DOHH2 (cell line): ENCODE data around the gene ERH.

Experiments used
- CTCF ChIP-seq: fragments of 200-600 bp; sonication (generic); IDR thresholded peaks from one replicate; pipeline ENCODE4 v1.5.1; 2014; ENCODE audit warnings: antibody characterized with exemption, mild to moderate bottlenecking, low read depth, low read length; ENCODE audit not compliant: poor library complexity, severe bottlenecking
- EZH2phosphoT487 ChIP-seq: fragments of 200-600 bp; sonication (generic); IDR thresholded peaks from 2 replicates; pipeline ENCODE4 v1.6.1; 2017; ENCODE audit warnings: borderline replicate concordance, mild to moderate bottlenecking, antibody characterized with exemption, low read length, moderate library complexity, mixed read lengths

- TF ChIP-seq CTCF (no peak), EZH2phosphoT487 (no peak)
These were observed 42.4 kb downstream of the ERH start for GRCh38 chr14:69355607-69356281.
